Measurements from ENCODE around the gene SLC44A4. TPM values are rescaled to one million over a fixed set of nuclear protein-coding genes. Genes with fewer than 3 reads are reported as not detected.

SLC44A4 gene
- total RNA-seq, 1 experiment from 2014 or later: 3.8 TPM

- no peak overlapping the region for H3K4me3 Mint-ChIP-seq
- no peak overlapping the region for H4K91ac ChIP-seq (ENCODE audit: insufficient read length, low read depth, low read length)
- no peak overlapping the region for H3K4me2 ChIP-seq (ENCODE audit: insufficient read depth, insufficient read length, low read length)
- H2BK20ac ChIP-seq (ENCODE audit: low read depth, low read length, poor library complexity, severe bottlenecking): no peak overlapping the region
- no peak for DNase-seq
- no peak overlapping the region for H2AFZ ChIP-seq (ENCODE audit: low read length)
- H2BK5ac ChIP-seq (ENCODE audit: insufficient read length, low read length): no peak overlapping the region
- H2BK12ac ChIP-seq (ENCODE audit: insufficient read length, low read depth, low read length): no peak overlapping the region
- no peak overlapping the region for H2AK5ac ChIP-seq (ENCODE audit: insufficient read length, low read length)
- no peak overlapping the region for H2BK15ac ChIP-seq (ENCODE audit: low read depth, low read length)
- no peak overlapping the region for H3K9ac ChIP-seq (ENCODE audit: extremely low read depth, insufficient read length, low read length)
- H3K9me3 ChIP-seq (ENCODE audit: control insufficient read depth, low read depth, low read length): no peaks in the 10 kb centered on the region
- no peaks in the 10 kb centered on the region for H3K4me1 ChIP-seq (ENCODE audit: insufficient read depth, low read length)
- H3K14ac ChIP-seq (ENCODE audit: insufficient read depth, low read length): no peak overlapping the region
- peaks cover 56 to 78% (median 77%) of the 10 kb centered on the region in 3 experiments; a peak in 6 of 7 replicates for H3K36me3 Mint-ChIP-seq (ENCODE audit: insufficient read depth in 1 of 3, low read depth in 3 of 3)
- H3K23me2 ChIP-seq (ENCODE audit: insufficient read length, low read depth, low read length, poor library complexity, severe bottlenecking): no peaks in the 10 kb centered on the region
- H3K79me2 ChIP-seq (ENCODE audit: insufficient read depth, low read length): no peaks in the 10 kb centered on the region
- no peak overlapping the region for H3K27ac Mint-ChIP-seq
- no peak overlapping the region for H4K5ac ChIP-seq (ENCODE audit: insufficient read length, low read depth, low read length)
- H3K27me3 ChIP-seq (ENCODE audit: insufficient read depth, low read length): no peaks in the 10 kb centered on the region
- no peak overlapping the region for H3K23ac ChIP-seq (ENCODE audit: insufficient read length, low read depth, low read length)
- H3K27ac ChIP-seq (ENCODE audit: insufficient read length, low read depth, low read length): no peak overlapping the region
- TF ChIP-seq, protein P1, sequence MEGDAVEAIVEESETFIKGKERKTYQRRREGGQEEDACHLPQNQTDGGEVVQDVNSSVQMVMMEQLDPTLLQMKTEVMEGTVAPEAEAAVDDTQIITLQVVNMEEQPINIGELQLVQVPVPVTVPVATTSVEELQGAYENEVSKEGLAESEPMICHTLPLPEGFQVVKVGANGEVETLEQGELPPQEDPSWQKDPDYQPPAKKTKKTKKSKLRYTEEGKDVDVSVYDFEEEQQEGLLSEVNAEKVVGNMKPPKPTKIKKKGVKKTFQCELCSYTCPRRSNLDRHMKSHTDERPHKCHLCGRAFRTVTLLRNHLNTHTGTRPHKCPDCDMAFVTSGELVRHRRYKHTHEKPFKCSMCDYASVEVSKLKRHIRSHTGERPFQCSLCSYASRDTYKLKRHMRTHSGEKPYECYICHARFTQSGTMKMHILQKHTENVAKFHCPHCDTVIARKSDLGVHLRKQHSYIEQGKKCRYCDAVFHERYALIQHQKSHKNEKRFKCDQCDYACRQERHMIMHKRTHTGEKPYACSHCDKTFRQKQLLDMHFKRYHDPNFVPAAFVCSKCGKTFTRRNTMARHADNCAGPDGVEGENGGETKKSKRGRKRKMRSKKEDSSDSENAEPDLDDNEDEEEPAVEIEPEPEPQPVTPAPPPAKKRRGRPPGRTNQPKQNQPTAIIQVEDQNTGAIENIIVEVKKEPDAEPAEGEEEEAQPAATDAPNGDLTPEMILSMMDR (conservative IDR thresholded peaks at IDR 0.05): no peak
- H4K8ac ChIP-seq (replicated peaks; ENCODE audit: insufficient read length, low read depth, low read length): no peak overlapping the region
- H3K9me3 Mint-ChIP-seq: no peaks in the 10 kb centered on the region
- H3K27me3 Mint-ChIP-seq (ENCODE audit: low read depth): no peaks in the 10 kb centered on the region
- H4K20me1 ChIP-seq (ENCODE audit: control insufficient read depth, insufficient read depth, insufficient read length): no peaks in the 10 kb centered on the region
- H3T11ph ChIP-seq (ENCODE audit: low read length): no peak overlapping the region
- no peak overlapping the region for H3K56ac ChIP-seq (ENCODE audit: insufficient read length, low read depth, low read length)
- peaks cover 3 to 22% of the 10 kb centered on the region in 2 experiments for H3K4me1 Mint-ChIP-seq
- no peak overlapping the region for H2BK120ac ChIP-seq (ENCODE audit: low read depth, low read length, poor library complexity, severe bottlenecking)
- H3K79me1 ChIP-seq (ENCODE audit: insufficient read depth, low read depth, low read length, poor library complexity, severe bottlenecking): no peaks in the 10 kb centered on the region
- no peak overlapping the region for H3K18ac ChIP-seq (ENCODE audit: insufficient read length, low read depth, low read length)
- no peak overlapping the region for H3K4ac ChIP-seq (ENCODE audit: low read depth, low read length)
- WGBS (ENCODE audit: extremely low coverage, insufficient read length, low lambda C conversion rate): no CpG with 5 or more reads among the region's 6 CpGs
Observed at GRCh38 chr6:31882344-31882743, 3.5 kb upstream of the SLC44A4 start.
